ENCODE results near the gene SLC2A2.
A peak's percentile ranks its signal among the peaks of the same experiment; 100 is the strongest.

SLC2A2 gene

DNA sequence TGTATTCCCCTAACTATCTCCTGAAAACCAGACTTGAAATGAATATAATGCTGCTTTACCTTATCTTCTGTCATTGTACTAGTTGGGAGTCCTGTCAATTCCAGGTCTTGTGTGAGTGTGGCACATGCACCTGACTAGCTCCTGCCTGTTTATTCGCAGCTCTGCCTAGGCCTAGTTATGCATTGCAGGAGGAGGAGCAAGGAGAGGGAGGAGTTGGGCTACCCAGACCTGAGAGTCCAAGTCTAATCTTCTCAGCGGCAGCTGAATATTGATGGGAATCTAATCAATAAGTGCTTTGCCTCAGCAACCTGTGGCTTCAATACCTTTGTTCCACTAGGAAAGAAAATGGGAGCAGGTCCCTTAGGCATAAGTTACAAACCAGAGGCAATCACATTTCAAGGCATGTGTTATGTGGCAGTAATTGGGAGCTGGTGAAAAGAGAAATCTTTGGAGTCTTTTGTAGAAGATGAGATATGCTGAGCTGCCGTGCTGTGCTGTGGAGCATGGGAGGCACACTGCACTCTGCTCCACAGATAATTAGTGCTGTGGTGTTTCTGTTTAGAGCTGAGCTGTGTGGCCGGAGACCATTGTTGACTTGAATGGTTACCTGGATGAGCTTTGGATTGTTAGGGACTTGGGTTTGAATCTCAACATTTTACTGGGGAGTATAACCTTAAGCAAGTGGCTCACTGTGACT is at the start of gene SLC2A2:
TSS of gene SLC2A2 (minus strand) at position 124 of the 697 bp plus-strand sequence. CDS start at position 74, 50 bp downstream.
- DNase-seq = no peak

DNA sequence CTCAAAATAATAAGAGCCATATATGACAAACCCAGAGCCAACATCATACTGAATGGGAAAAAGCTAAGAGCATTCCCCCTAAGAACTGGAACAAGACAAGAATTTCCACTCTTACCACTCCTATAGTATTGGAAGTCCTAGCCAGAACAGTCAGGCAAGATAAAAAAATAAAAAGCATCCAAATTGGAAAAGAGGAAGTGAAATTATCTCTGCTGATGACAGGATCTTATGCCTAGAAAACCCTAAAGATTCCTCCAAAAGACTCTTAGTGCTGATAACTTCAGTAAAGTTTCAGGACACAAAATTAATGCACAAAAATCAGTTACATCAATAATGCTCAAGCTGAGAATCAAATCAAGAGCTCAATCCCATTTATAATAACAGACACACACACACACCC is 45.9 kb upstream of the SLC2A2 start:
- DNase-seq = no peak

DNA sequence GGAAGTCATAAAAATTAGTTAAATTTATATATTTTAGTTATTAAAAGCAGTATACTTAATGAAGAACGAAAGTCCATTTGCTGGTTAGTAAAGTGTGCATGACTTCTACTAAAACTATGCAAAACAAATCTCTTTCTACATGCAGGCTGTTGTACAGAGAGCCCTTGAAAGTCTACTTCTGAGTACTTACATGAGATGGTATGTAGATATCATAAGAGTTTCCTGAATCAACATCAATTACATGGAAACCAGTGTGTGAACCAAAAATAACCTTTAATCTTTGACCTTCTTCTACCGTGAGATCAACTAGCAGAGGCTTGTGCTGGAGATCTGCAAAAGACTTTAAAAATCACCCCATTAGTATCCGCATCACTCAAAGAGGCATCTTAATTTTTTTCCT is 42.1 kb upstream of the SLC2A2 start:
- DNase-seq = no peak

DNA sequence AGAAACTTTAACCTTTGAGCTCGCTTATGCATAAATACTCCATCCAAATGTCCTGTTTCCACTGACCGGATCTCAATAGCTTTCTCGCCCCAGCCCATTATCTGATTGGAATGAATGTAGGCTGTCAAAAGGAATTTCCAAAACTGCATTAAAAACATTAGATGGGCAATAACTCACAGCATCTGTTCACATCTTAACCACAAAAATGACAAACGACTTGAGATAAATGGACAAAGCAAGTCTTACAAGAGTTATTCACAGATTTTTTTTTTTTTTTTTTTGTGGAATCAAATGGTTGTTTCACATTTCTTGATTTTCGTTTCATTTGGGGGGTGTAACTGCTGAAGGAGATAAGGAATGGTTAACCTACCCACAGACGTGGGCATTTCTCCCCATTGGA is 39.7 kb upstream of the SLC2A2 start:
- DNase-seq = no peak

DNA sequence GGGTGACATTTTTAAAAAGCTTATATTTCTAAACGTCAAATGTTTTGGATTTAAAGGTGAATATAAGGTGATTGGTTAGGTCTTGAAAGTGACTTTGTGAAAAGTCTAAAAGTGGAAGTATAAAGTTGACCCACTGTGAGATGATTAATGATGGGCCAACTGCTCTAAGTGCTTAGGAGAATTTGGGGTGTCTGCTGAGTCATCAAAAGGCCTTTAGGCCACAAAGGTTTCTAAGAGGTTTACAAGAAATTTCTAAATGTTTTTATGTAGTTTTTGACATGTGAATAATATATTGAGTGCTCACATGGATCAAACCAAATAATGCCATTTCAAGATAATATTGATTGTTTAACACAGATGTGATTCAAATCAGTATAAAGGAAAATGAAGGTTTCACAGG is 39.2 kb upstream of the SLC2A2 start:
- no peak for DNase-seq

DNA sequence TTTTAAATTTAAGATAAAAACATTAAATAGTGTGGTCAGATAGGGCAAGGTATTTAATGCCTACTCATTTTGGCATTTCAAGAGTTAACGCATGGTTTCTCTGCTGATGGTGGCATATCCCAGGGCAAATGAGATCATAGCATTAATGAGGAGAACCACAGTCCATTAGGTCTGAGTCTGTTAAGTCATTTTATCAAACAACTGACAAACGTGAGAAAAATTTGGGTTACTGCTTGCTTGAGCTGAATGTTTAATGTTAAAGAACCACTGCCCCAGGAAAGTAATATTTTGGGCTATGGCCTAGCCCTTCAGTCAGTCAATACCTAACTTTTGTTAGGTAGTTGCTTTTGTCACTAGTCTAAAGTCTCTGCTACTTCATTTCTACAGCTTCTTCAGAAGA is 37.9 kb upstream of the SLC2A2 start:
- peak; percentile 64 for DNase-seq

DNA sequence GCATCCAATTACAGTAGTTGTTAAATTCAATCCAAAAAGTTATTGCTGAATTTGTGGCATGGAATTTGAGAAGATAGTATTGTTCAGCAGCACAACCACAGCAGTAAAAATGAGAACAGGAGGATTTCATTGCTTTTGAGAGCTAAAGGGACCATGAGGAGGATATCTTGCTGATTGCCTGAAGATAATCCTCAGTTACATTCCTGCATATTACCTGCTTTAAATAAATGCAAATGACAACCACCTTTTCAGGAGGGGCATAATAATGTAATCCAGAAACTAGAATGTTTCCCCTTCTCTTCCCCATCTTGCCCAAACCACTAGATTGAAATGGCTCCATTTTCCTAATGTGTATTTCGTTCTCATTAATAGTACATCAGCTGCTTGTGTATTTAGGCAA is 35.2 kb upstream of the SLC2A2 start:
- DNase-seq = no peak

DNA sequence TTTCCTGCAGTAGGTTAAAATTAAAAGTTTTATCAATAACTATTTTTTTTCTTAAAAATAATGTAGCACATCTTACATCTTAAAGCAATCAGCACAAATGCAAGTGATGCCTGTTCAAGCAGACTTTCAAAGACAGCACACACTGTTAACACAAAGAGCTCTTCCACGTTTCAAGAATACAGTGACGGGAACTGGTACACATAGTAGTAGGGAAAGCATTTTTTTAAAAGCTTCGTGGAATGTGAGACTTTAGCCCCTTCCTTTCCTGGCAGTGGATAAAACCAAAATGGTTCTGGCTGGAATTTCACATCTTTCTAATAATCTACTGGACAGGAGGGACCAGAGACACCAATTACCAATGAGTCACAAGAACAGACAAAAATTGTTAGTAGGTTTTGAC is 33.5 kb upstream of the SLC2A2 start:
- DNase-seq = no peak

DNA sequence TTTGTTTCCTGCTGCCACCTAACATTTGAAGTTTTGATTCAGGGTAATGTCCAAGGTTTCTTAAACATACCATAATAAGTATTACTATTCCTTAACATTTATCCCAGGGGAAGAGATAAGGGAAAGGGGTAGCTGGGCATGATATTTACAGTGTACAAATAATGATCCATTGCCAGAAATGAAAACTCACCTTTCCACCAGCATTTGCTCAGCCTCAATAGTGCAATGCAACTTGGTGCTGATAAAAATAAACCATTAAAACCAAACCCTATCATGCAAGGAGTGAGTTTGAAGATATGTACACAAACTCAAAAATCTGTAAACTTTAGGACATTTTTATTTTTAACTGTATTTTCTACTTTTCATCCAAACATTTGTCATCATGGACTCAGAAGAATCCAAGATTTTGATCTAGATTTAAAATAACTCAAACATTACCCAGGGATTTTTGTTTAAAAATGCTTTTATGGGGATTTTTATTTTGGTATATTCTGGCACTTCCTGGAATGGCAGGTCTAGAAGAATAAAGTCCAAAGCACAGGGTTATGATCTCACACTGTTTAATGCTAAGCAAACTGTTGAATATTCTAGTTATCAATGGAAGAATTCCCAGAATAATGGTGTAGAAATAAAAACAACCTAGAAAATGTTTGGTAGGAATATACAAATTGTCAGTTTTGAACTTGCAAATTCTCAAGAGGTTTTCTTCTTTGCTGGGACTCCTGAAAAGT is 32.5 kb upstream of the SLC2A2 start:
- no peak for DNase-seq

DNA sequence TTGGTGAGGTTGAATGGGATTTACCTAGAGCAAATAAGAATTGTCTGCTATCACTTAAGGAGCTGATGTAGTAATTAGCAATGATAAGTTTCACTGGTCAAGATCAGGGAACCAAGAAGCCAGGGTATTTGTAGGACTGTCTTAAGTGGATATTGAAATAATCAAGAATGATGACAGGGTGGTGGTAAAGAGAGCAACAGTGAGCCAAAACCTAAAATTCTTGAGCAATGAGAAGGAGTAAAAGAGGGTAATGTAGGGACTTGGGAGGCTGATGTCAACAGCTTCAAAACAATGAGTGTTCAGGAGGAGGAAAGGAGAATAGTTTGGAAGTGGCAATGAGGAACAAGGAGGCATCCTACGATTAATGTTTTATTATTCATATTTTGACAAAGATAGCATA is 31.5 kb upstream of the SLC2A2 start:
- DNase-seq = peak; percentile 36

DNA sequence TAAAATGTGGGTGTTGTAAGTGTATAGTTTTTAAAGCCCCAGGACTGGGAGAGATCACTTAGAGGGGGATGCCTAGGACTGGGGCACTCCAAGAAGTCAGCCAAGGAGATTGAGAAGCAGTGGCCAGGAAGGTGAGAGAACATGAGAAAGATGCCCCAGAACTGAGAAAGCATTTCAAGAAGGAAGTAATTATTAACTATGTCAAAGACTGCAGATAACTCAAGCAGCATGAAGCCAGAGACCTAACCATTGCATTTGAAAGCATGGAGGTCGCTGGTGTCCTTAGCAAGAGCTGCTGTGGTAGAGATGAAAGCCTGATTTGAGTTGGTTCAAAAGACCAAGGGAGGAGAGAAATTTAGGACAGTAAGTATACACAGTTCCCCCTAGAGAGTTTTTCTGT is 30.6 kb upstream of the SLC2A2 start:
- DNase-seq = no peak

DNA sequence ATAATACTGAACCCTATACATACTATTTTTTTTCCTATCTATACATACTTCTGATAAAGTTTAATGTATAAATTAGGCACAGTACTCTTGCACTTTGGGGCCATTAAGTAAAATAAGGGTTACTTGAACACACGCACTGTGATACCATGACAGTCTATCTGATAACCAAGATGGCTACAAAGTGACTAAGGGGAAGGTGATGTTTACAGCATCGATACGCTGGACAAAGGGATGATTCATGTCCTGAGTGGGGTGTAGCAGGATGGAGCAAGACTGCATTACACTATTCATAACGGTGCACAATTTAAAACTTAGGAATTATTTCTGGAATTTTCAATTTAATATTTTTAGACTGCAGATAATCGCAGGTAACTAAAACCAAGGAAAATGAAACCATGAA is 30.0 kb upstream of the SLC2A2 start:
- peak; percentile 43 for DNase-seq

DNA sequence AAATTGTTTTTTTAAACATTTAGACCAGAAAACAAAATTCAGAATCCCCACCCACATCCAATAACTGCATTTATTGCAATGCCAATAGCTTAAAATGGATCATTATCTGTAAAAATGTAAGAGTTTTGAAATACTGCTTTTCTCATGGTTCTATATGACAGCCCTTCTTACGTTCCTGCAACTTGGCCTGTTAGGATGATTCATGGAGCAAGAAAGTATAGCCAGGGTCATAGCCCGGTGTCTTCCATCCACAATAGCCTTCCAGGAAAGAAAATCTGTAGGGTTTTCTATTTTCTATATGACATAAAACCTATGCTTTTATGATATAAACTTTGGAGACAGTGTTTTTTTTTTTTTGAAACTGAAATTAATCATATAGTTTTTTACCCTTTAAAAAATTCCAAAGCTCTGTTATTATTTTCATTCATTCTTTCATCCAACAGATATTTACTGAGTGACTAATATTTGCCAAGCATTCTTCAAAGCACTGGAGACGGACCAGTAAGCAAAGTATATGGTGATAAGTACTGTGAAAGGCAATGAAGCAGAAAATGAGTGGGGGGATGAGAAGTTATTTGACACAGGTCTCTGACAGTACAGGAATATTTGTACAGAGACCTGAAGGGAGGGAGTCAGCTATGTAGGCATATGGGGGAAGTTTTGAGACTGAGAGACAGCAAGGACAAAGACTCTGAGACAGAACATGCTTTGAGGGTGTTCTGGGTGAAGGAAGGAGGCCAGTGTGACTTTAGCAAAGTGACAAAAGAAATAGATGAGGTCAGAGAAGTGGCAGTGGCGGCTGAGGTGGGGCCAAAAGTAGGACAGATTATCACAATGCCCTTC is 29.0 kb upstream of the SLC2A2 start:
- peak; percentile 97 for DNase-seq

DNA sequence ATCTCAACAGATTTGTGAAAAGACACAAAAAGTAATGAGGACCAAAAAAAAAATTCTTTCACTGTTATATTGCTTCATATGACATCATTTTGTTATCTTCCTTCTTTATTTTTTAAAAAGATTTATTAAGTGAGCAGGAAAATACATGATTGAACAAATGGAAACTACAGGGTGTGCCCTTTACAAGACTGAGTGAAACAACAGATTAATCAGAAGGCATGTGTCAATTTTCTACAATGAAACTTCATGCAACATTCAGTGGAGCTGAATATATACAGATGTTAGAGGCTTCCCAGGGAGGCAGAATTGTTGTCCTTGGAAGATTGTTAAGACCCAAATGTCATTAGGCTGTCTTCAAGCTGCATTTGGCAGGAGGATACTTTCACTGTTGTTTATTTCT is 28.4 kb upstream of the SLC2A2 start:
- no peak for DNase-seq

DNA sequence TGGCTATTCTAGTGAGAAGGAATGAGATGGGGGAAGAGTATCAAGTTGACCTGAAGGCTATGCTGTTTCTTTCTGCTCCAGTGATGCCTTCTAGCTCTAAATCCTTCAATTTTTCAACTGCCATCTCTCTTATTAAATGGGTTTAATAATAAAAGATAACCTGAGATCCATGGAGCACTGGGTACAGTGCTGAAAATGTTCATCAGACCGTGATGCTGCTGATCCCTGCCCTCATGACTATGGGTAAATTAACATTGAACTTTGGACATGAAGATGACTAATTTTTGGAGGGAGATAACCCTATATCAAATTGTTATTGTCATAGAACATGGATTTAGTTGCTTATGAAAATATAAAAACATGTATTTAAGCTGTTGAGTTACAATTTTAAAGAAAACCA is 27.7 kb upstream of the SLC2A2 start:
- peak; percentile 42 for DNase-seq

DNA sequence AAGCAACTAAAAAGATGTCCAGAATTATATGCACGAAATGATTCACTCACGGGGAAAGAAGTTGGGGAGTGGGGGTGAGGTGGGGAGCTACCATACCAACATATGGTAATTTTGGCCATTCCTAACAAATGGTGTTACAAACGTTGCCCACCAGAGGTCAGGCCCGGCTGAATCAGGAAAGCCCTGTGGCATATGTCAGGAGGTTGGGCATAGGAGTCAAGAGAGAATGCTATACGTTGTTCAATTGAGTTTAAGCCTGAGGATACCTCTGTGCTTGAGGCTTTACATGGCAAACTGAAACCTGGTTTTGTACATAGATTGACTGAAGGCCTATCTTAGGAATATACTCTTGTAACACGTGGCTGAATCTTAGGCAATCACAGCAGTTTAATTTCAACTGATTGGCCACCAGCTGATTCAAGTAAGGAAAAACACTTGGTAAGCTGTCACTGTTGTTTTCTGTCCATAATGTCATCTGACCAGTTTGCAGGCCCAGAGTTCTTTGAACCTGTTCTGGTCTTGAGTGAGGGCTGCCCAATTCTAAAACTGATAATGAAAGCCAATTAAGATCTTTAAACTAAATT is 23.4 kb upstream of the SLC2A2 start:
- DNase-seq = peak; percentile 57

DNA sequence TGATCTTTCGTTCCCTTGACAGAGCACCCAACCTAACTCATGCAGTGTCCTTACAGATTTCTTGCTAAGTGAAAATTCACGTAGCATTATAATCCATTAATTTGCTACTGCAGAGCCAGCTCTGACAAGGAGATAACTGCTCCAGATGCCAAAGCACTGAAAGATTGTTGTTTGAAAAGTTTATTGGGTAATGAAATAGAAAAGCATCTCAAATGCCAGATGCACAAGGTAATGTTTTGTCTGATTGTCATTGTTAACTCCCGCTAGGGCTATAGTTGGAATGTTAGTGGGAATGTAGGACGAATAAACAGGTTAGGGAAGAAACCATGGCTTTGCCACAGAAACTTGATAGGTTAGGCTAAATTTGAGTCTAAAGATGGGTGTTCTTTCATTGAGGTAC is 20.2 kb upstream of the SLC2A2 start:
- DNase-seq = peak; percentile 22

DNA sequence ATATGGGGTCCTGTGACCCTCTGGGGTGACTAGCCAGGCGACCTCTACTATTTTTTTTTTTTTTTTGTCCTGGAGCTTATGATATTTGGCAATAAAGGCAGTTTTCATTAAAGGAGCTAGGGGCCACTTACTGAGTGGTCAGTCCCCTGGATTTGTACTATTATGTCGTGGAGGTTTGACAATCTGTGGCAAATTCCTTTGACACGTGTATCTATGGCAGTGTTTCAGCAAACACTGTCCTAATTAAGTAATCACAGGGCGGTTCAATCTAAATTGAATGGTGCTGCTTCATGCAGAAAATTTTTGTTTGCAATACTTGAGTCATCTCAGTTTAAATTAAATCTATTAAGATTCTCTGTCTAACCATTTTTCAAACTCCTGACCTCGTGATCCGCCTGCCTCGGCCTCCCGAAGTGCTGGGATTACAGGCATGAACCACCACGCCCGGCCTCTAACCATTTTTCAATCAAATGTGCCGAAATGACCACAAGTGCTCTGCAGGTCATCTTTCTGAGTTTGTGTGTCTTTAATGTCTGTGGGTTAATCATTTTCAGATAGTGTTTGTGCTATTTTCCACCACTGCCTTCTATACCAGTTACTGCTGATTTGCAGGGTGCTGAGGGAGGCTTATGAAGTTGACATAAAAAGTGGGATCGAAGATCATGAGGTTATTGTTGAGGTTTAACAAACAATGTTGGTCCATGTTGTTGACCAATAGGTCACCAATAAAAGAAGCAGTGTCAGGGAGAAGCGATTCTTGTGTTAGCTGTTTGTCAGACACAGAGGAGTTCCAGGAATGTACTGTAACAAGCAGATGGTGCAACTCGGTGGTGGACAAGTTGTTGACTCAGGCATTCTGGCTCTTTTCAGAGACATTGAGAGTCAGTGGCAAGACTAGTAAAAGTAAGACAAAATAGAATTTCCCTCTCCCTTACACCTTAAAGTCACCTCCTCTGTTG is 18.6 kb upstream of the SLC2A2 start:
- peak; percentile 84 for DNase-seq

DNA sequence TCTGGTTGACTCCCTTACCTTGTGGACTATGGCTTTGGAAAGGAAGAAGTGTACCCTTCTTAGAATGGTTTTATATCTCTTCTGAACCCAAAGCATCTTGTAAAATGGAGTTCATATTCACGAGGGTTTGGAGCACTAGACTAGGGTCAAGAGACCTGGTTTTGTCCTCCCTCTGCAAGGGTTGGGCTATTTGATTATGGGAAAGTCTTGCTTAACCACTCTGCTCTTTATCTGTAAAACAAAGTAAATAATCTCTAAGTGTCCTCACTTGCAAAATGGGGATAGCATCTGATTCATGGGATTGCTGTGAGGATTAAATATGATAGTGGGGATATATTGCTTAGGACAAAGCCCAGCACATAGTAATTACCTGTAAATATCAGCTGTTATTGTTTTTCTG is 17.9 kb upstream of the SLC2A2 start:
- DNase-seq = no peak

DNA sequence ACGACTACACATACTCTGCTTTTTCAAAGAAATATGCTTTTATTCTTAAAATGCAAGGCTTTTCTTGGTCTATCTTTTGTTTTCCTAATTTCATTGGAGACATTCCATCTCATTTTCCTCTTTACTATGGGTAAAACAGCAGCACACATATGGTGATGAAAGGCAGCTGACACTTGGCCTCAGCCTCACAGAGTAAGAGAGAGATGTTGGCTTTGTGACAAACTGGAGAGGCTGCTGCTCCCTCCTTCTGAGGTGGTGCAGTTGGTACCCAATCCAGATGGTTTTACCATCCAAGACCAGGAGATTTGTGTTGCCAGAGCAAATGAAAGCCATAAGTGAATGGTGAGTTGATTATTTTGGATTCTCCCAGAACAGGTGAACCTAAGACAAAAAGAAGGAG is 13.2 kb upstream of the SLC2A2 start:
- no peak for DNase-seq

DNA sequence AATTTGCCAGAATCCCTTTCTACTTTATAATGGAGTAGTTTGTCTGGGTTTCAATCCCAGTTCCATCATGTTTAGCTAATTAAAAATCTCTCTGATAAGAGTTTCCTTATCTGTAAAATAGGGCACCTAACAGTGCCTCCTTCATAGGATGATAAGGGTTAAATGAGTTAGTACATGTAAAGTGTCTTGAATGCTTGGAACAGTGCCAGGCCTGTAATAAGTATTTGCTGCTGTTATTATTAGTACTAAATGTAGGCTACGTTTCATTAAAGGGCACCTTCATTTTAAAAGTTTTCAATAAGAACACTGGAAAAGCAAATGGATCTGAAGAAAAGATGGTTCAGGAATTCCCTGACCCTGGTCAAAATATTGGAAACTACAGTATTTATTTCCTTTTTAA is 11.8 kb upstream of the SLC2A2 start:
- no peak for DNase-seq

DNA sequence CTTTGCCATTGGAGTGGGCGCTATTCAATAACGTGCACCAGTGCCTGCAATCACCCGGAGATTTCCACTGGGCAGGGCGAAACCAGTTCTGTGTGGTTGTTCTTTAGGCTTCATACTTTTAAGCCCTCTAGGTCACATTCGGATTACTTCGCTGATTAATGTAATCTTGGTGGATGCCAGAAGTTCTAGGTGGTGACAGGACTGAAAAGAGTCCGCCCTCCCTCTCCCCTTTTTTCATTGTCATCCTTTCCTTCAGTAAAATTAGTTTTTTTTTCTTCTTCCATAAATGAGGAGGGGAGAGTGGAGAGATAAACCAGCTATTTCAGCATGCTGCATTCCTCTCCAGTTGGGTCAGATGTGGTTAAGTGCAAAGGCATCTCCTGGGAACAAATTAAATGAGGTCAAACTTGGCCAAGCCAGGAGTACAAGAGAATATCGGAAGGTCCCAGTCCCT is 2.3 kb upstream of the SLC2A2 start:
- peak; percentile 82 for DNase-seq

All from kidney glomerular epithelial cell (primary cell).